Tibial artery (tissue), 4 donors: ENCODE measurements around the gene CPA1.

Experiments
- DNase-seq, 2 donors: peaks; one replicate each; pipeline ENCODE4 v3.0.0-alpha.2; 2019
- H3K27ac ChIP-seq, 2 donors: fragments of 200-600 bp; sonication (generic) in 1 of 2; 1 replicate in 1 of 2; 2 replicates in 1 of 2; pipeline ENCODE4 v1.5.1; 2018 to 2019; ENCODE audit warnings: mild to moderate bottlenecking in 1 of 2
- H3K27me3 ChIP-seq, 2 donors: fragments of 200-600 bp; sonication (generic) in 1 of 2; one replicate each; pipeline versions ENCODE4 v1.5.1 to v1.6.0; 2016 to 2019
- H3K36me3 ChIP-seq, 3 donors: fragments of 200-600 bp; sonication (generic) in 2 of 3; one replicate each; pipeline ENCODE4 v1.5.1; 2016 to 2019; ENCODE audit warnings: mild to moderate bottlenecking in 2 of 3
- H3K4me1 ChIP-seq, 4 donors: fragments of 200-600 bp; sonication (generic) in 2 of 4; 1 replicate in 3 of 4; 2 replicates in 1 of 4; pipeline ENCODE4 v1.5.1; 2016 to 2019
- H3K4me3 ChIP-seq, 2 donors: fragments of 200-600 bp; sonication (generic) in 1 of 2; 1 replicate in 1 of 2; 2 replicates in 1 of 2; pipeline ENCODE4 v1.5.1; 2018 to 2019; ENCODE audit warnings: mild to moderate bottlenecking in 2 of 2
- H3K9me3 ChIP-seq, 3 donors: fragments of 200-600 bp; sonication (generic) in 1 of 3; one replicate each; pipeline ENCODE4 v1.5.1; 2016 to 2019
- intact Hi-C: fragments of 100-400 bp; cut with DNase I; formaldehyde crosslinking; loops from one replicate; pipeline ENCODE4 v1.15.0; 2023; ENCODE audit warnings: low total_unique reads
- TF ChIP-seq, protein P1 (sequence below), 2 experiments: fragments of 200-600 bp in 1 of 2; fragments of 450-650 bp in 1 of 2; IDR thresholded peaks; one replicate each; pipeline ENCODE4 v1.5.1; 2017 to 2019; ENCODE audit warnings: antibody characterized with exemption in 2 of 2, mild to moderate bottlenecking in 1 of 2, moderate library complexity in 1 of 2

Gene CPA1

DNA sequence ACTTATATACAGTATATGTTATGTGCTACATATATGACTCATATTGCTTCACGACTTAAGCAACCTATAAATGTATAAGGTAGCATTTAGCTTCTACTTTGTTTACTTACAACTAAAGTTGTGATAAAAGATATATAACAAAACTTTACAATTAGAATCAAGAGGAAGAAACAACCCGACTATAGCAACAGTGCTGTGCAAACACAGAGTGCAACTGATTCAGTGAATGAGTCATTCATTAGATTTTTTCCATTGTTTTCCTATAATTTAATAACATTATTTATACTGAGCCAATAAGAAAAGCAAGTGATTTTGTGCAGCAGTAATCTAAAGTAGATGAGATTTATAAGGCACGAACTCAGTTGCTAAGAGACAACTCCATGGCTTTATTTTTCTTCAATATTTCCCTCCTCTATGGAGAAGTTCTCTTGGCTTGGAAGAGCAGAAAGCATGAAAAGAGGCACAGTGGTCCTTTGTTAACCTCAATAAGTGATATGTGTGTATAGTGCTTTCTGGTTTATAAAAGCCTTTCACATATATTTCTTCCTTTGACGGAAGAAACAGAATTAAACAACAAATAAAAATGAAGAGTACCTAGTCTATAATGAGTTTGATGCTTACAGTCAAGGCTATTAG lies 40.8 kb downstream of the CPA1 start:
- intact Hi-C loops: no loop called here
- Histone ChIP-seq H3K36me3 (no peaks in the 10 kb centered on the region), H3K27ac (no peak overlapping the region), H3K4me1 (no peaks in the 10 kb centered on the region), H3K27me3 (no peaks in the 10 kb centered on the region), H3K4me3 (no peak overlapping the region), H3K9me3 (no peaks in the 10 kb centered on the region)
- TF ChIP-seq, protein P1, sequence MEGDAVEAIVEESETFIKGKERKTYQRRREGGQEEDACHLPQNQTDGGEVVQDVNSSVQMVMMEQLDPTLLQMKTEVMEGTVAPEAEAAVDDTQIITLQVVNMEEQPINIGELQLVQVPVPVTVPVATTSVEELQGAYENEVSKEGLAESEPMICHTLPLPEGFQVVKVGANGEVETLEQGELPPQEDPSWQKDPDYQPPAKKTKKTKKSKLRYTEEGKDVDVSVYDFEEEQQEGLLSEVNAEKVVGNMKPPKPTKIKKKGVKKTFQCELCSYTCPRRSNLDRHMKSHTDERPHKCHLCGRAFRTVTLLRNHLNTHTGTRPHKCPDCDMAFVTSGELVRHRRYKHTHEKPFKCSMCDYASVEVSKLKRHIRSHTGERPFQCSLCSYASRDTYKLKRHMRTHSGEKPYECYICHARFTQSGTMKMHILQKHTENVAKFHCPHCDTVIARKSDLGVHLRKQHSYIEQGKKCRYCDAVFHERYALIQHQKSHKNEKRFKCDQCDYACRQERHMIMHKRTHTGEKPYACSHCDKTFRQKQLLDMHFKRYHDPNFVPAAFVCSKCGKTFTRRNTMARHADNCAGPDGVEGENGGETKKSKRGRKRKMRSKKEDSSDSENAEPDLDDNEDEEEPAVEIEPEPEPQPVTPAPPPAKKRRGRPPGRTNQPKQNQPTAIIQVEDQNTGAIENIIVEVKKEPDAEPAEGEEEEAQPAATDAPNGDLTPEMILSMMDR (IDR thresholded peaks at IDR 0.05): no peak
- DNase-seq: no peak

GRCh38 chr7:130421684-130422083 lies 41.4 kb downstream of the CPA1 start:
- TF ChIP-seq, protein P1 (IDR thresholded peaks at IDR 0.05): no peak
- intact Hi-C loops: no loop called here
- Histone ChIP-seq H3K4me1 (no peaks in the 10 kb centered on the region), H3K27me3 (no peaks in the 10 kb centered on the region), H3K27ac (no peak overlapping the region), H3K36me3 (no peaks in the 10 kb centered on the region), H3K4me3 (no peak overlapping the region), H3K9me3 (no peaks in the 10 kb centered on the region)
- no peak for DNase-seq

GRCh38 chr7:130423501-130424037 lies 43.3 kb downstream of the CPA1 start:
- no peak overlapping the region for H3K27ac ChIP-seq
- no peak overlapping the region for H3K4me3 ChIP-seq
- no peaks in the 10 kb centered on the region for H3K9me3 ChIP-seq
- no peaks in the 10 kb centered on the region for H3K4me1 ChIP-seq
- DNase-seq: no peak
- TF ChIP-seq, protein P1 (IDR thresholded peaks at IDR 0.05): no peak
- intact Hi-C loops: no loop called here
- H3K36me3 ChIP-seq: no peaks in the 10 kb centered on the region
- H3K27me3 ChIP-seq: no peaks in the 10 kb centered on the region

DNA sequence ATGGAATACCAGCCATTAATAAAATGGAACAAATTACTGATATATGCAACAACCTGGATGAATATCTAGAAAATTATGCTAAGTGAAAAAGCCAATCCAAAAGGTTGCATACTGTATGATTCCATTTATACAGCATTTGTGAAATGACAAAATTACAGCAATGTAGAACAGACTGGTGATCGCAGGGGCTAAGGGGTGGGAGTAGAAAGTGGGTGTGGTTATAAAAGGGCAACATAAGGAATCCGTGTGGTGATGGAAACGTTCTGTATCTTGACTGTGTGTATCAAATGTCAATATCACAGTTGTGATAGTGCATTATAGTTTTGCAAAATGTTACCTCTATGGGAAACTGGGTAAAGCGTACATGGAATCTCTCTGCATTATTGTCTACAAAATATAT lies 45.5 kb downstream of the CPA1 start:
- no peaks in the 10 kb centered on the region for H3K9me3 ChIP-seq
- DNase-seq: no peak
- TF ChIP-seq, protein P1 (IDR thresholded peaks at IDR 0.05): no peak
- H3K4me3 ChIP-seq: no peak overlapping the region
- H3K36me3 ChIP-seq: no peaks in the 10 kb centered on the region
- no peaks in the 10 kb centered on the region for H3K27me3 ChIP-seq
- peaks cover 0 to 14% (median 4%) of the 10 kb centered on the region in 4 donors for H3K4me1 ChIP-seq
- no peak overlapping the region for H3K27ac ChIP-seq
- intact Hi-C loops: no loop called here

GRCh38 chr7:130426564-130426963 lies 46.3 kb downstream of the CPA1 start:
- DNase-seq: no peak
- intact Hi-C loops: no loop called here
- Histone ChIP-seq H3K27me3 (no peaks in the 10 kb centered on the region), H3K4me3 (no peak overlapping the region), H3K4me1 (peaks cover 0 to 22% (median 11%) of the 10 kb centered on the region in 4 donors), H3K36me3 (no peaks in the 10 kb centered on the region), H3K27ac (no peak overlapping the region), H3K9me3 (no peaks in the 10 kb centered on the region)
- TF ChIP-seq, protein P1 (IDR thresholded peaks at IDR 0.05): no peak
